SHP77 (cell line): Measurements from ENCODE around the gene UPF3A.
"Not testable (repeated sequence)": the region's sequence is repeated elsewhere in the genome, so short reads cannot be mapped to it uniquely, and the experiment has no call there.

Experiments used
- DNase-seq, 2 experiments: peaks; one replicate each; lab custom pipeline; 2025; lab: John Stamatoyannopoulos, UW

The UPF3A gene

GRCh38 chr13:114281351-114282040 lies at the start of gene UPF3A:
TSS of gene UPF3A (plus strand) at chr13:114281601. CDS start at chr13:114281640, 39 bp downstream.
- peak; percentile 89 to 96 for DNase-seq

- no peak for DNase-seq
Observed at GRCh38 chr13:114231886-114232285, 49.5 kb upstream of the UPF3A start.

GRCh38 chr13:114234266-114234644 lies 47.1 kb upstream of the UPF3A start:
- no peak for DNase-seq

GRCh38 chr13:114234645-114235421 lies 46.6 kb upstream of the UPF3A start, which contains the start of gene CDC16:
TSS of gene CDC16 (plus strand) at chr13:114234897. CDS start at chr13:114235085, 188 bp downstream.
- DNase-seq = peak; percentile 99

- DNase-seq = no peak
Observed at GRCh38 chr13:114235697-114236096, 45.7 kb upstream of the UPF3A start.

GRCh38 chr13:114236227-114236626 lies 45.2 kb upstream of the UPF3A start:
- no peak for DNase-seq

GRCh38 chr13:114237415-114238112 lies 43.8 kb upstream of the UPF3A start:
- no peak for DNase-seq

- no peak for DNase-seq
Observed at GRCh38 chr13:114241918-114242317, 39.5 kb upstream of the UPF3A start.

GRCh38 chr13:114243971-114244370 lies 37.4 kb upstream of the UPF3A start:
- DNase-seq = no peak

- no peak for DNase-seq
Observed at GRCh38 chr13:114244637-114245036, 36.8 kb upstream of the UPF3A start.

GRCh38 chr13:114248011-114248410 lies 33.4 kb upstream of the UPF3A start:
- no peak for DNase-seq

- DNase-seq = no peak
Observed at GRCh38 chr13:114249077-114249476, 32.3 kb upstream of the UPF3A start.

GRCh38 chr13:114251639-114252440 lies 29.6 kb upstream of the UPF3A start:
- DNase-seq = not testable (repeated sequence)

- no peak for DNase-seq
Observed at GRCh38 chr13:114256547-114256946, 24.9 kb upstream of the UPF3A start.

GRCh38 chr13:114257014-114257413 lies 24.4 kb upstream of the UPF3A start:
- DNase-seq = no peak

- peak in 1 of 2 experiments; percentile 16 for DNase-seq
Observed at GRCh38 chr13:114258589-114258988, 22.8 kb upstream of the UPF3A start.

GRCh38 chr13:114259374-114259773 lies 22.0 kb upstream of the UPF3A start:
- DNase-seq = no peak

- DNase-seq = peak; percentile 63 to 81
Observed at GRCh38 chr13:114259974-114260373, 21.4 kb upstream of the UPF3A start.

GRCh38 chr13:114260814-114261213 lies 20.6 kb upstream of the UPF3A start:
- DNase-seq = no peak

GRCh38 chr13:114261328-114261965 lies 20.0 kb upstream of the UPF3A start:
- DNase-seq = no peak

GRCh38 chr13:114263578-114263977 lies 17.8 kb upstream of the UPF3A start:
- no peak for DNase-seq
